K562 (cell line): ENCODE measurements around the gene TP73. TPM values are rescaled to one million over a fixed set of nuclear protein-coding genes. Genes with fewer than 3 reads are reported as not detected.

Source experiments
- C11orf30 ChIP-seq: fragments of 450-650 bp; IDR thresholded peaks from 2 replicates; pipeline ENCODE4 v1.6.1; 2016; ENCODE audit warnings: low read depth, mild to moderate bottlenecking
- CHD4 ChIP-seq: fragments of 200-600 bp; sonication (generic); IDR thresholded peaks from 3 replicates; pipeline ENCODE4 v1.6.1; 2012; ENCODE audit warnings: low read depth, mild to moderate bottlenecking, mixed read lengths, low read length, inconsistent platforms; ENCODE audit not compliant: insufficient read depth, insufficient replicate concordance, poor library complexity, severe bottlenecking
- E2F6 ChIP-seq, 2 experiments: IDR thresholded peaks; 2 replicates each; pipeline ENCODE4 v1.6.1; 2011; ENCODE audit warnings: borderline replicate concordance in 1 of 2, control low read depth in 1 of 2, low read depth in 1 of 2, low read length in 1 of 2, mild to moderate bottlenecking in 1 of 2, mixed read lengths in 1 of 2, moderate library complexity in 1 of 2; ENCODE audit not compliant: insufficient read depth in 1 of 2, insufficient read length in 1 of 2, poor library complexity in 1 of 2, severe bottlenecking in 1 of 2; ENCODE audit errors: extremely low read depth in 1 of 2
- IRF2 ChIP-seq: sonication (generic); formaldehyde crosslinking; IDR thresholded peaks from 2 replicates; pipeline ENCODE4 v1.8.1; 2022; ENCODE audit warnings: mild to moderate bottlenecking, missing genetic modification reagents
- NFXL1 ChIP-seq: fragments of 450-650 bp; formaldehyde crosslinking; IDR thresholded peaks from 2 replicates; pipeline ENCODE4 v1.4.0; 2021; ENCODE audit warnings: mild to moderate bottlenecking
- POU5F1 ChIP-seq: fragments of 150-350 bp; IDR thresholded peaks from 2 replicates; pipeline ENCODE4 v1.6.1; 2014; ENCODE audit warnings: borderline replicate concordance, low read length, low read depth, mild to moderate bottlenecking; ENCODE audit not compliant: partially characterized antibody
- RBM14 ChIP-seq: fragments of 200-400 bp; formaldehyde crosslinking; IDR thresholded peaks from 2 replicates; pipeline ENCODE4 v1.6.1; 2018; ENCODE audit warnings: low read depth, mild to moderate bottlenecking, low read length, moderate library complexity, borderline replicate concordance; ENCODE audit not compliant: insufficient read depth
- SMARCA5 ChIP-seq: fragments of 450-650 bp; IDR thresholded peaks from 2 replicates; pipeline ENCODE4 v1.6.1; 2016
- TCFL5 ChIP-seq: fragments of 250-450 bp; sonication (Bioruptor Pico); conservative IDR thresholded peaks from 2 replicates; pipeline ENCODE4 v1.6.1; 2021; ENCODE audit warnings: mild to moderate bottlenecking, moderate library complexity, matching md5 sums
- ZBTB33 ChIP-seq: sonication (generic); formaldehyde crosslinking; IDR thresholded peaks from 2 replicates; pipeline ENCODE4 v1.8.1; 2023; ENCODE audit warnings: mild to moderate bottlenecking, missing genetic modification reagents
- ZEB2 ChIP-seq: fragments of 450-650 bp; IDR thresholded peaks from 2 replicates; pipeline ENCODE4 v1.6.1; 2016
- ZNF12 ChIP-seq: sonication (generic); formaldehyde crosslinking; IDR thresholded peaks from 2 replicates; pipeline ENCODE4 v1.4.0; 2020; ENCODE audit warnings: mild to moderate bottlenecking, missing genetic modification reagents
- ZNF395 ChIP-seq: fragments of 200-800 bp; sonication (Bioruptor generic); IDR thresholded peaks from 2 replicates; pipeline ENCODE4 v1.6.1; 2017; ENCODE audit warnings: missing genetic modification characterization, missing compliant biosample characterization
- ZNF589 ChIP-seq: fragments of 200-800 bp; sonication (Bioruptor generic); IDR thresholded peaks from 2 replicates; pipeline ENCODE4 v1.6.1; 2016; ENCODE audit warnings: low read depth, missing genetic modification characterization, missing compliant biosample characterization
- ZNF766 ChIP-seq: fragments of 200-800 bp; sonication (Bioruptor generic); conservative IDR thresholded peaks from 2 replicates; pipeline ENCODE4 v1.6.1; 2016; ENCODE audit warnings: missing genetic modification characterization, missing compliant biosample characterization
- ZNF785 ChIP-seq: fragments of 250-450 bp; sonication (Bioruptor Pico); IDR thresholded peaks from 2 replicates; pipeline ENCODE4 v1.4.0; 2020; ENCODE audit warnings: mild to moderate bottlenecking
- polyA plus RNA-seq, 8 experiments: library from polyadenylated mRNA; depleted of rRNA in 4 of 8; stranded (reverse) in 5 of 8; unstranded in 3 of 8; fragments of >200 nt; fragmentation: Nextera tagmentation in 2 of 8; fragmentation: Illumina TruSeq in 1 of 8; extraction: Ambion mirVana in 2 of 8; extraction: Trizol in 1 of 8; gene quantifications; 2 replicates each; pipeline versions ENCODE4 v1.2.1 to v1.2.3, GENCODE V29; 2011 to 2014; ENCODE audit warnings: inconsistent platforms in 1 of 8, missing spikeins in 1 of 8
- total RNA-seq, 7 experiments: library from RNA; depleted of rRNA in 6 of 7; stranded (reverse); fragments of >200 nt in 6 of 7; fragmentation: Illumina TruSeq in 2 of 7; extraction: Trizol in 2 of 7; gene quantifications; 2 replicates each; pipeline versions ENCODE4 v1.2.1 to v1.2.3, GENCODE V29; 2011 to 2021; ENCODE audit warnings: low replicate concordance in 1 of 7
- TF ChIP-seq, protein P1 (sequence below): sonication (generic); formaldehyde crosslinking; IDR thresholded peaks from 2 replicates; pipeline ENCODE4 v1.8.0; 2022; ENCODE audit warnings: mild to moderate bottlenecking, missing genetic modification reagents
- TF ChIP-seq, protein P2 (sequence below): fragments of 450-650 bp; conservative IDR thresholded peaks from 2 replicates; pipeline ENCODE4 v1.6.1; 2016; ENCODE audit warnings: missing genetic modification characterization, low read depth, mild to moderate bottlenecking, missing compliant biosample characterization, moderate library complexity

Gene TP73
- total and polyA plus RNA-seq, 9 of the 15 experiments (the other 6 are each of a cell fraction or from before 2014, with no cell fraction given): 0.07 to 1.6 (median 0.40) TPM; not detected in 2

- TF ChIP-seq ZNF395 (CRISPR knock-in tag) (0 out of 2 replicates have a peak, but pooled peaks have one; percentile 64), ZNF766 (CRISPR knock-in tag) (no peak; the same call in 1 of the 2 replicates), IRF2 (CRISPR knock-in tag) (no peak), ZEB2 (peak; percentile 82), NFXL1 (CRISPR knock-in tag) (no peak), ZNF12 (CRISPR knock-in tag) (no peak), ZBTB33 (no peak; the same call in 1 of the 2 replicates), ZNF785 (CRISPR knock-in tag) (no peak), C11orf30 (no peak; the same call in 1 of the 2 replicates), POU5F1 (no peak), ZNF589 (CRISPR knock-in tag) (no peak), TCFL5 (CRISPR knock-in tag) (no peak), SMARCA5 (no peak), CHD4 (no peak), RBM14 (0 out of 2 replicates have a peak, but pooled peaks have one; percentile 71), E2F6 (IDR thresholded peaks at IDR 0.05; ENCODE audit: borderline replicate concordance in 1 of 2, extremely low read depth in 1 of 2, insufficient read depth in 1 of 2, insufficient read length in 1 of 2, low read depth in 1 of 2, low read length in 1 of 2, poor library complexity in 1 of 2, severe bottlenecking in 1 of 2) (peak; percentile 83 to 97)
- TF ChIP-seq, protein P1, sequence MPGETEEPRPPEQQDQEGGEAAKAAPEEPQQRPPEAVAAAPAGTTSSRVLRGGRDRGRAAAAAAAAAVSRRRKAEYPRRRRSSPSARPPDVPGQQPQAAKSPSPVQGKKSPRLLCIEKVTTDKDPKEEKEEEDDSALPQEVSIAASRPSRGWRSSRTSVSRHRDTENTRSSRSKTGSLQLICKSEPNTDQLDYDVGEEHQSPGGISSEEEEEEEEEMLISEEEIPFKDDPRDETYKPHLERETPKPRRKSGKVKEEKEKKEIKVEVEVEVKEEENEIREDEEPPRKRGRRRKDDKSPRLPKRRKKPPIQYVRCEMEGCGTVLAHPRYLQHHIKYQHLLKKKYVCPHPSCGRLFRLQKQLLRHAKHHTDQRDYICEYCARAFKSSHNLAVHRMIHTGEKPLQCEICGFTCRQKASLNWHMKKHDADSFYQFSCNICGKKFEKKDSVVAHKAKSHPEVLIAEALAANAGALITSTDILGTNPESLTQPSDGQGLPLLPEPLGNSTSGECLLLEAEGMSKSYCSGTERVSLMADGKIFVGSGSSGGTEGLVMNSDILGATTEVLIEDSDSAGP (CRISPR knock-in tag): peak; percentile 71
- TF ChIP-seq, protein P2, sequence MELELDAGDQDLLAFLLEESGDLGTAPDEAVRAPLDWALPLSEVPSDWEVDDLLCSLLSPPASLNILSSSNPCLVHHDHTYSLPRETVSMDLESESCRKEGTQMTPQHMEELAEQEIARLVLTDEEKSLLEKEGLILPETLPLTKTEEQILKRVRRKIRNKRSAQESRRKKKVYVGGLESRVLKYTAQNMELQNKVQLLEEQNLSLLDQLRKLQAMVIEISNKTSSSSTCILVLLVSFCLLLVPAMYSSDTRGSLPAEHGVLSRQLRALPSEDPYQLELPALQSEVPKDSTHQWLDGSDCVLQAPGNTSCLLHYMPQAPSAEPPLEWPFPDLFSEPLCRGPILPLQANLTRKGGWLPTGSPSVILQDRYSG (tag): no peak
These were observed 2.7 kb upstream of the TP73 start, which contains the start of gene WRAP73 (continued) for GRCh38 chr1:3649342-3650247.
